ENCODE measurements around the gene MAGEA2. TPM values are rescaled to one million over a fixed set of nuclear protein-coding genes. Genes with fewer than 3 reads are reported as not detected.
"Not testable (repeated sequence)": the region's sequence is repeated elsewhere in the genome, so short reads cannot be mapped to it uniquely, and the experiment has no call there.

MAGEA2 gene
- total and polyA plus RNA-seq, 4 donors = not detected

GRCh38 chrX:152713815-152714787, 39.5 kb downstream of the MAGEA2 start, which contains the start of gene MAGEA2B:
TSS of gene MAGEA2B (plus strand) at chrX:152714628. CDS start at chrX:152717107, 2,479 bp downstream.
- ATAC-seq (ENCODE audit: low FRiP score); H3K4me1 ChIP-seq (ENCODE audit: control insufficient read depth in 1 of 2, insufficient read depth in 2 of 2, low read length in 2 of 2); H3K36me3 ChIP-seq (ENCODE audit: control insufficient read depth in 1 of 2, insufficient read depth in 2 of 2, low read length in 1 of 2); H3K27ac ChIP-seq (ENCODE audit: low read depth in 1 of 2, low read length in 2 of 2); intact Hi-C loops (cut with DNase I); H3K4me3 ChIP-seq (ENCODE audit: low read length in 2 of 2); H3K27me3 ChIP-seq (ENCODE audit: control insufficient read depth in 1 of 2, insufficient read depth in 2 of 2, low read length in 1 of 2); DNase-seq; H3K9me3 ChIP-seq (ENCODE audit: control insufficient read depth, low read length): not testable (repeated sequence)
- WGBS, 2 donors = no CpG with 5 or more reads among the region's 35 CpGs

DNA sequence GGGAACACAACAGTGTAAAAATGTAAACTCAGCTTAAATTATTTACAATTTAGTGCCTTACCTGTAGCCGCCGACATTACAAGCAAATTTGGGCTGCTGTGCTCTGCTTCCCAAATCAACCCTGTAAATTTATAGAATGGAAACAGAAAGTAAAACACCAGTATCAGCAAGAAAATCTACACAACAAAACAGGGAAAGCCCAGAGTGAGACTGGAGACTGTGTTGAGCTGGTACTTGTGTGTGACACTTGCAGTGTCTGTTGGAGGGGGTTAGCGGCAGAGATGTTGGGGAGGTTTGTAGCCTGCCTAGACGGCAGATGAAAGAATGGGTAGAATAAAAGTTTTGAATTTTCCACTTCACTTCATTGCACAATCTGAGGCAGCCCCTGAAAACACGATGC, 40.4 kb downstream of the MAGEA2 start:
- H3K27me3 ChIP-seq (ENCODE audit: control insufficient read depth in 1 of 2, insufficient read depth in 2 of 2, low read length in 1 of 2); H3K9me3 ChIP-seq (ENCODE audit: control insufficient read depth, low read length); DNase-seq; H3K4me3 ChIP-seq (ENCODE audit: low read length in 2 of 2); H3K4me1 ChIP-seq (ENCODE audit: control insufficient read depth in 1 of 2, insufficient read depth in 2 of 2, low read length in 2 of 2); H3K27ac ChIP-seq (ENCODE audit: low read depth in 1 of 2, low read length in 2 of 2); H3K36me3 ChIP-seq (ENCODE audit: control insufficient read depth in 1 of 2, insufficient read depth in 2 of 2, low read length in 1 of 2); ATAC-seq (ENCODE audit: low FRiP score); intact Hi-C loops (cut with DNase I): not testable (repeated sequence)
- no CpG with 5 or more reads among the region's 5 CpGs for WGBS, 2 donors

DNA sequence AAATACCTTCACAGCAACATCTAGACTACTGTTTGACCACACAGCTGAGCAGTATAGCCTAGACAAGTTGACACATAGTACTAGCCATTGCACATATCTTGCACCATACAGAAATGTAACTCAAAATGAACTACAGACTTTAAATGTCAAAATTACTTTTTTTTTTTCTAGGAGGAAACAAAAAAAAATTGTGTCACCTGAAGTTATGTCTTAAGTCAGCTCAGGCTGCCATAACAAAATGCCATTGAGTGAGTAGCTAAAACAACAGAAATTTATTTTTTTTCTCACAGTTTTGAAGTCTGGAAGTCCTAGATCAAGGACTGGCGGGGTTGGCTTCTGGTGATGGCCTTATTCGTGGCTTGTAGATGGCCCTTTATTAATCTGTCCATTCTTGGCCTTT, 44.5 kb downstream of the MAGEA2 start, which contains the start of gene CSAG2:
Gene CSAG2 (minus strand): TSS at position 101 of the 400 bp plus-strand sequence. CDS start 161 bp downstream, outside the sequence.
- WGBS, 2 donors = no CpG with 5 or more reads among the region's 2 CpGs
- H3K27ac ChIP-seq (ENCODE audit: low read depth in 1 of 2, low read length in 2 of 2); H3K27me3 ChIP-seq (ENCODE audit: control insufficient read depth in 1 of 2, insufficient read depth in 2 of 2, low read length in 1 of 2); H3K4me3 ChIP-seq (ENCODE audit: low read length in 2 of 2); H3K4me1 ChIP-seq (ENCODE audit: control insufficient read depth in 1 of 2, insufficient read depth in 2 of 2, low read length in 2 of 2); intact Hi-C loops (cut with DNase I); DNase-seq; ATAC-seq (ENCODE audit: low FRiP score); H3K36me3 ChIP-seq (ENCODE audit: control insufficient read depth in 1 of 2, insufficient read depth in 2 of 2, low read length in 1 of 2); H3K9me3 ChIP-seq (ENCODE audit: control insufficient read depth, low read length): not testable (repeated sequence)

DNA sequence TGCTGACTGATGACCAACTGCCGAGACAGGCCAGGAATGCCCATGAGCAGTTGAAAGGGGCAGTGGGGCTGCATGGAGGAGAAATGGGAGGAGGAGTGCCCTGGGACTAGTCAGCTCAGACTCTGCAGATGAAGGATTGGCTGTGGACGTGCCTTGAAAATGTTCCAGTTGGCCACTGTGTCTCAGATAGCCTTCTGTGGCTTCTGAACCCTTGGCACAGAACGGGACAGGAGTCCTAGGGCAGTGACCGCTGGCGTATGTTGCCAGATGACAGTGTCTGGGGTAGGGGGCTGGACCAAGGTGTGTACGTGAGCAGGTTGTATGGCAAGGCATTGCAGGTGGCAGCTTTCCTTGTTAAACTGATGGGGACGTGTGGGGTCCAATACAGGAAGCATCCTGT, 47.1 kb downstream of the MAGEA2 start:
- H3K9me3 ChIP-seq (ENCODE audit: control insufficient read depth, low read length); H3K27ac ChIP-seq (ENCODE audit: low read depth in 1 of 2, low read length in 2 of 2); H3K4me3 ChIP-seq (ENCODE audit: low read length in 2 of 2); H3K27me3 ChIP-seq (ENCODE audit: control insufficient read depth in 1 of 2, insufficient read depth in 2 of 2, low read length in 1 of 2); H3K4me1 ChIP-seq (ENCODE audit: control insufficient read depth in 1 of 2, insufficient read depth in 2 of 2, low read length in 2 of 2); DNase-seq; ATAC-seq (ENCODE audit: low FRiP score); H3K36me3 ChIP-seq (ENCODE audit: control insufficient read depth in 1 of 2, insufficient read depth in 2 of 2, low read length in 1 of 2); intact Hi-C loops (cut with DNase I): not testable (repeated sequence)
- 72 to 88% methylated on average over 3 to 4 of the region's 7 CpGs for WGBS, 2 donors

DNA sequence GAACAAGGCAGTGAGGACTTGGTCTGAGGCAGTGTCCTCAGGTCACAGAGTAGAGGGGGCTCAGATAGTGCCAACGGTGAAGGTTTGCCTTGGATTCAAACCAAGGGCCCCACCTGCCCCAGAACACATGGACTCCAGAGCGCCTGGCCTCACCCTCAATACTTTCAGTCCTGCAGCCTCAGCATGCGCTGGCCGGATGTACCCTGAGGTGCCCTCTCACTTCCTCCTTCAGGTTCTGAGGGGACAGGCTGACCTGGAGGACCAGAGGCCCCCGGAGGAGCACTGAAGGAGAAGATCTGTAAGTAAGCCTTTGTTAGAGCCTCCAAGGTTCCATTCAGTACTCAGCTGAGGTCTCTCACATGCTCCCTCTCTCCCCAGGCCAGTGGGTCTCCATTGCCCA, 53.3 kb downstream of the MAGEA2 start:
- H3K36me3 ChIP-seq (ENCODE audit: control insufficient read depth in 1 of 2, insufficient read depth in 2 of 2, low read length in 1 of 2); intact Hi-C loops (cut with DNase I); H3K27ac ChIP-seq (ENCODE audit: low read depth in 1 of 2, low read length in 2 of 2); H3K4me1 ChIP-seq (ENCODE audit: control insufficient read depth in 1 of 2, insufficient read depth in 2 of 2, low read length in 2 of 2); H3K4me3 ChIP-seq (ENCODE audit: low read length in 2 of 2); ATAC-seq (ENCODE audit: low FRiP score); H3K9me3 ChIP-seq (ENCODE audit: control insufficient read depth, low read length); H3K27me3 ChIP-seq (ENCODE audit: control insufficient read depth in 1 of 2, insufficient read depth in 2 of 2, low read length in 1 of 2): not testable (repeated sequence)
- 87 to 98% methylated on average over 4 of the region's 5 CpGs for WGBS, 2 donors
- peak; percentile 22 to 59 for DNase-seq

Other genes with a start within 250 kb of the MAGEA2 start
- gene GABRQ, start 115.9 kb downstream of the MAGEA2 start, total RNA-seq = under 1 TPM in 1 of 2 donors, not detected in 1; 0.06 TPM
- not detected for gene GABRQ, start 115.9 kb downstream of the MAGEA2 start, polyA plus RNA-seq
- gene MAGEA3, start 55.0 kb downstream of the MAGEA2 start, total RNA-seq = not detected
- not detected for gene MAGEA3, start 55.0 kb downstream of the MAGEA2 start, polyA plus RNA-seq
- not detected for gene CSAG2, start 44.6 kb downstream of the MAGEA2 start, total RNA-seq
- gene CSAG2, start 44.6 kb downstream of the MAGEA2 start, polyA plus RNA-seq = not detected
- gene MAGEA2B, start 39.2 kb downstream of the MAGEA2 start, total RNA-seq = not detected
- gene MAGEA2B, start 39.2 kb downstream of the MAGEA2 start, polyA plus RNA-seq = not detected
- gene CSAG1, start 20.1 kb downstream of the MAGEA2 start, total RNA-seq = not detected
- gene CSAG1, start 20.1 kb downstream of the MAGEA2 start, polyA plus RNA-seq = not detected
- gene MAGEA12, start 20.1 kb downstream of the MAGEA2 start, total RNA-seq = not detected
- gene MAGEA12, start 20.1 kb downstream of the MAGEA2 start, polyA plus RNA-seq = not detected
- gene CSAG3, start 5.4 kb upstream of the MAGEA2 start, total RNA-seq = not detected
- not detected for gene CSAG3, start 5.4 kb upstream of the MAGEA2 start, polyA plus RNA-seq
- gene MAGEA6, start 15.8 kb upstream of the MAGEA2 start, total RNA-seq = not detected
- gene MAGEA6, start 15.8 kb upstream of the MAGEA2 start, polyA plus RNA-seq = not detected
- 10 to 100 TPM; 22.1 to 22.8 TPM for gene CETN2, start 76.9 kb upstream of the MAGEA2 start, total RNA-seq
- gene CETN2, start 76.9 kb upstream of the MAGEA2 start, polyA plus RNA-seq = 10 to 100 TPM; 38.7 to 38.9 TPM
- 1 to 10 TPM; 8.1 to 9.4 TPM for gene NSDHL, start 77.2 kb upstream of the MAGEA2 start, total RNA-seq
- 10 to 100 TPM; 10.0 to 10.1 TPM for gene NSDHL, start 77.2 kb upstream of the MAGEA2 start, polyA plus RNA-seq
- gene ZNF185, start 144.2 kb upstream of the MAGEA2 start, total RNA-seq = 10 to 100 TPM in 1 of 2 donors, 1 to 10 TPM in 1; 8.0 to 13.5 TPM
- gene ZNF185, start 144.2 kb upstream of the MAGEA2 start, polyA plus RNA-seq = 1 to 10 TPM; 2.6 to 4.8 TPM
- not detected for gene PNMA5, start 240.3 kb upstream of the MAGEA2 start, total RNA-seq
- not detected for gene PNMA5, start 240.3 kb upstream of the MAGEA2 start, polyA plus RNA-seq

Data from aorta (tissue), 5 donors.